Panc1 (cell line): ENCODE measurements around the gene KANSL3.

ENCODE experiments used
- CTCF ChIP-seq: fragments of 450-650 bp; IDR thresholded peaks from 2 replicates; pipeline ENCODE4 v1.5.1; 2017; ENCODE audit warnings: mild to moderate bottlenecking
- POLR2AphosphoS5 ChIP-seq: IDR thresholded peaks from 2 replicates; pipeline ENCODE4 v1.6.1; 2012; ENCODE audit warnings: mild to moderate bottlenecking, low read depth, low read length, moderate library complexity
- REST ChIP-seq, 2 experiments: IDR thresholded peaks; 2 replicates each; pipeline ENCODE4 v1.6.1; 2011 to 2012; ENCODE audit warnings: low read depth in 2 of 2, control low read depth in 1 of 2, low read length in 1 of 2, mild to moderate bottlenecking in 1 of 2, moderate library complexity in 1 of 2; ENCODE audit not compliant: insufficient read depth in 1 of 2
- SIN3A ChIP-seq: IDR thresholded peaks from 2 replicates; pipeline ENCODE4 v1.6.1; 2012; ENCODE audit warnings: low read depth, mild to moderate bottlenecking, low read length, moderate library complexity, borderline replicate concordance; ENCODE audit not compliant: insufficient read depth
- TCF7L2 ChIP-seq: IDR thresholded peaks from 2 replicates; pipeline ENCODE4 v1.6.1; 2011; ENCODE audit warnings: mild to moderate bottlenecking, low read depth, low read length, inconsistent platforms

- TF ChIP-seq CTCF (no peak), REST (IDR thresholded peaks at IDR 0.05; ENCODE audit: insufficient read depth in 1 of 2, low read depth in 2 of 2, low read length in 1 of 2) (no peak), POLR2AphosphoS5 (no peak), SIN3A (no peak), TCF7L2 (no peak)
These were observed 4.7 kb upstream of the KANSL3 start, which contains the start of gene FER1L5 for GRCh38 chr2:96642564-96643360.
